Brain pericyte (primary cell): Measurements from ENCODE around the gene ANKRD31.

ENCODE experiments used
- DNase-seq: peaks from one replicate; pipeline ENCODE4 v3.0.0-alpha.2; 2012; ENCODE audit warnings: low read depth, low spot score

ANKRD31 gene

DNA sequence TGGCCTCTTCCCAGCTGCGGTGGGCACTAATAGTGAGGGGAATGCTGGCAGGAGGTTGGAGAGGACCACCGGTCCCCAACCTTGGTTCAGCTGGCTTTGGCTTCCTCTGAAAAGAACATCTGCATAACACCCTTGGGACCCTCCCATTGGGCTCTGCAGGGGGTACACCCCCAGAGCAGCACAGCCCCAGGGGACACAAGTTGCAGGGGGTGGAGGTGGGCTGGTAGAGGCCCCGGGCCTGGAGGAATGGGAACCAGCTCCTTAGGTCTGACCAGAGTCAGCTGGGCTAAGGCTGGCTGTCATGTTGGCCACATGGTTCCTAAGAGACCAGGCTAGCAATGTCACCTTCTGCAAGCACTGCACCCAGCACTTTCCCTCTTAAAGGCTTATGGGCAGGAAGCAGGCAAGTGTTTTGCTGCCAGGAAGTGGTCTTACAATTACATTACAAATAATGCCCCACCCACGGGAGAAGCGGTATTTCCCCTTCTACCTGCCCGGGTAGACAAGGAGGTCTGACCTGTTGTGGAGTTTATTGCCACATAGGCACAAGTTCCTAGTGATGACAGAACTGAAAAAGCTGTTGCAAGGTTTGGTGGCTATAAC, 202.4 kb downstream of the ANKRD31 start:
- DNase-seq, result no peak

DNA sequence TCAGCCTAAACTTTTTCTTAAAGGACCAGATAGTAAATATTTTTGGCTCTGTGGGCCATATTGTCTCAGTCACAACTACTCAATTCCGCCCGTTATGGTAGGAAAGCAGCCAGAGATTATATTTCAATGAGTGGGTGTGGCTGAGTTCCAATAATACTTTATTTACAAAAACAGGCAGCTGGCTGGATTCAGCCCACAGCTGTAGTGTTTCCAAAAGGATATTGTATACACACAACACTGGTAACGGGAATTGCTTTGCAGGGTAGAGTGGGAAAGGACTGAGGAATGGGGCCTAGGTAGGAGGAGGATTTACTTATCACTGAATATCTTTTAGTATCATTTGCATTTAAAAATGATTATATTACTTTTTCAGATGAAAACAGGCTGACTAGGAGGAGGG, 205.3 kb downstream of the ANKRD31 start:
- DNase-seq, result no peak

DNA sequence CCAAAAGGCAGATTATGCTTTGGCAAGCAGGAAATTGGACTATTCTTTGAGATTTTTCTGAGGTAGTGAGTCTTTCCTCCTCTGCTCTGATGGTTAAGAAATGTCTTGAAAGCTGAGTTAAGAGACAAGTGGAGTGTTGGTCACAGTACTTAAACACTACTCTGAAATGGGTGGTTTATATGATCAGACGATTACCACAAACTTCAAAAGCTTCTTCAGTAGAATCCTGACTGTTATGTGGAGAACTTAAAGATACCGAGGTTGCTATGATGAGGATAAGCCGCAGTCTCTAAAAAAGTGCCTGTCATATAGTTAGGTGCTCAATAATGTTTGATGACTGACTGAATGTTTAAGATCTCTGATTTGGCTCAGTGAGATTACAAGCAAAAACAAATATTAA, 208.6 kb downstream of the ANKRD31 start:
- DNase-seq, result no peak

DNA sequence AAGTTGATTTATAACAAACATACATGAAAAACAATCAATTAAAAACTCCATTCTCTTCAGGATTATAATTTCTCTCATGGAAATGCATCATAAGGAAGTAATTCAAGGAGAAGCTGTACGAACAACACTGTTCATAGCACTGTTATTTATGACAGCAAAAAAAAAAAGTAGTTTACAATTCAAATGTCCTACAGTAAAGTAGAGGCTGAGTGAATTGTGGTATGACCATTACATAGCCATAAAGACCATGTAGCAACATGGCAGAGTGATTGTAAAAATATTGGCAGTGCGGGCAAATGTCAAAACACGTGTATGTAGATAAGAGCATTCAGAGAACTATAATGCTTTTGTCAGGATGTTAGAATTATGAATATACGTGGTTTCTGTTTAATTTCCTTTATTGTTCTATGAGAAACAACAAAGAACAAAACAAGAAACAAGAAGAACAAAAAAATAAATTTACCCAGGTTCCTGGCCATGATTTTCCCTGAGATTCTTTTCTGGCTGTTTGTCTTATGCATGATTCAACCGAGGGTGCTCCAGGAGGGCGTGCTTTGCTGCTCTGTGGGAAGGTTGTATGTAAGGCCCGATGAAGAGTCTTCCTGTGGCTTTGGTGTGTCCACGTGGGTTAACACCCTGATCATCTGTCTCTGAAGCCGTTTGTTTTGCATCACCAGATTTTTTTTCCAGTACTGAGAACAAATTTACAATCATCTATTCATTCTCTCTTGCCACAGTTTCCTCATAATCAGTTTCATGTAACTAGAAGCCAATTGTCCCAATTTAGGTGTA, 213.1 kb downstream of the ANKRD31 start:
- DNase-seq, result no peak

DNA sequence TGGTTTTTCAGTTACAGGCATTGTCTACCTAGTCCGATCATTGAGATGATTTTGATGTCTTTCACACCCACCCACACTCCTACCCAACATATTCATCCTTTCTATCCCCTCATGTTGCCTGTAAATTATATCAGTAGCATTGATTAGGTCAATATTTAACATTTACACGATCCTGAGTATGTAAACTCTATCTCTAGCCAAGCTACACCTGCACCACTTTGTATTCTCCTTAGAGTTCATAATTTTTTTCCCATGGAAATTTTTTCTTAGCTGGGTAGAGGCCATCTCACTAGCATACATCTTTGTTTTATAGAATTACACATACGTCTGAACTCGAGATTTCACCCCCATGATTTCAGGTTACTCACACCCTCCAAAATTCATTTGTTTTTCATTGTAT, 214.9 kb downstream of the ANKRD31 start:
- no peak for DNase-seq

DNA sequence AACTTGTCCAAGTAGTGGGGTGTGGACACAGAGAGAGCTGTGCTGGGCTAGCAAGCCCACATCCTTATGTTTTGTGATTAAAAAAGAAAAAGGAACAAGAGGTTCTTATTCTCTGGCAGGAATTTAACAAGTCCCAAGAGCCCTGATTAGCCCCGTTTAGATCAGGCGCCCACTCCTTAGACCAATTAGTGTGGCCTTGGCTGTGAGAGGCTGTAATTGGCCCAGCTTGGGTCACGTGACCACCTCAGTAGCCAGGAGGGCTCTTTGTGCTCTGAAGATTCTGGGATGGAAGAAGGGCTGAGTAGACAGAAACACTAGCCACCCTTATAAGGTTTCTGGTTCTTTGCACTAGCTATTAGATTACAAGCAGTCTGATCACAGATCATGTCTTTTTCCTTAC, 215.5 kb downstream of the ANKRD31 start:
- no peak for DNase-seq

DNA sequence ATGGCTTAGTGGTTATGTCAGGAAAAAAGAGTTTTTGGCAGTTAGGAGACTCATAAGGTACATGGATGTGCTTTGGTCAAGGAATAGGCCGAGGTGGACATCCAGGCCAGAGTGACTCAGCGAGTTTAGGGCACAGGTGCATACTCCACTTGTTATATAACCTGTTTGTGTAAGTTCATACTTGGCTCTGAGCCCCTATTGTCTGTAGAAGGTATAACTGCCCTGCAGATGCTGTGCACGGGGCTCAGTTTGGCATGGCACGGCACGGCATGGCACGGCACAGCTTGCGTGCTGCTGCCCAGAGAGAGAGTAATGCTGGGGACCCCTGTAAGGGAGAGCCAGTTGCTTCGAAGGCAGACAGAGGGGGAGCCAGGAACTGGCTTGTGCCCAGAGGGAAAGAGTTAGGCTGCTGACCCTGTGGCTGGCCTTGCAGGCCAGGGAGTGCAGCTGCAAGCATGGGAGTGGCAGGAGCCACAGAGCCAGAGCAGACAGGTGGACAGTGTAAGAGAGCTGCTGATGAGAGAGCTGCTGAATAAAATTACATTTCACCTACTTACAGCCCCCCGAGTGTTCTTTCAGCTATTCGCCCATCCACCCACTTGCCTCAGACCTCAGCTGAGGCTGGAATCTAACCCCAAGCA, 216.5 kb downstream of the ANKRD31 start:
- no peak for DNase-seq

DNA sequence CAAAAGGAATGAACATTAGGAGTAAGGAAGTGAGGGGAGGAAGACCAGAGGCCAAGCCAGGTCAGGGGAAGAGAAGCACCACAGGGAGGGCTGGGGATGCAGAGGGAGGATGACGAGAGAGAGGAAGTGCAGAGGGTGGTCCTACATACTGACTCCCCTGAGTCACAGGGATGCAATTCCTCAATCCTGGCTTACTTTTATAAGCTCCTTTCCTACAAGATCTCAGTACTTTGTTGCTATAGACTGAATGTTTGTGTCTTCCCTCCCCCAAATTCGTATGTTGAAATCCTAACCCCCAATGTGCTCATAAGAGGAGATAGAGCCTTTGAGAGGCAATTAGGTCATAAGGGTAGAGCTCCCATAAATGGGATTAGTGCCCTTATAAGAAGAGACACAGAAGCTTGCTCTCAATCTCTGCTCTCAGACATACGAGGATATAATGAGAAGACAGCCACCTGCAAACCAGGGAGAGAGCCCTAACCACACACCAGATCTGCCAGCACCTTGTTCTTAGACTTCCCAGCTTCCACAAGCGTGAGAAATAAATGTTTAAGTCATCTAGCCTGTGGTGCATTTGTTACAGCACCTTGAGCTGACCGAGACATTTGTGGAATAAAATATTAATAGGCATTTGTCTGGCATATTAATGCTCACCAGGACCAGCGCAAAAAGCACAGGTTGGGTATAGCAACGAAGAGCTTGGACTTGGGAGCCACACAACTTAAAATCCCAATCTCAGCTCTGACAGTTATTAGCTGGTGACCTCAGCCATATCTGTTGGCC, 217.7 kb downstream of the ANKRD31 start:
- DNase-seq, result no peak
